ENCODE results near the gene ASIC2. TPM values are rescaled to one million over a fixed set of nuclear protein-coding genes. Genes with fewer than 3 reads are reported as not detected.

Gene ASIC2
- total RNA-seq, 1 experiment from 2014 or later, result not detected

GRCh38 chr17:33202021-33202420 lies 91.1 kb downstream of the ASIC2 start:
- Histone ChIP-seq H4K20me1 (ENCODE audit: insufficient read depth) (no peaks in the 10 kb centered on the region), H3K27me3 (ENCODE audit: insufficient read depth, low read length) (peaks cover 14% of the 10 kb centered on the region; the same call in 1 of the 2 replicates), H3K27ac (ENCODE audit: low read depth, low read length) (no peak overlapping the region), H2AFZ (ENCODE audit: low read depth, low read length, poor library complexity, severe bottlenecking) (no peak overlapping the region), H3K4me3 (replicated peaks in 1 of 2; ENCODE audit: low read depth in 1 of 2, low read length in 2 of 2) (no peak overlapping the region), H3K36me3 (ENCODE audit: control insufficient read depth in 1 of 2, insufficient read depth in 2 of 2, low read length in 2 of 2) (no peaks in the 10 kb centered on the region), H3K9me2 (ENCODE audit: insufficient read depth) (no peaks in the 10 kb centered on the region), H3K9ac (ENCODE audit: low read length) (no peak overlapping the region), H3K4me1 (ENCODE audit: control insufficient read depth in 1 of 2, insufficient read depth in 2 of 2, low read length in 2 of 2) (no peaks in the 10 kb centered on the region), H3K4me2 (ENCODE audit: low read length) (no peak overlapping the region), H3K9me3 (ENCODE audit: control insufficient read depth in 1 of 2, insufficient read depth in 1 of 2, low read depth in 1 of 2, low read length in 2 of 2) (no peaks in the 10 kb centered on the region), H3K79me2 (ENCODE audit: insufficient read depth, low read length) (no peaks in the 10 kb centered on the region)
- no peak for ATAC-seq
- ChIA-PET POLR2A (no interaction called here), CTCF (no interaction called here), RAD21 (ENCODE audit: low non-redundant PET in 1 of 2, low total read pairs in 2 of 2, uncharacterized antibody in 2 of 2, unreplicated experiment in 2 of 2) (no interaction called here)
- TF ChIP-seq ZNF274 (IDR thresholded peaks at IDR 0.05; ENCODE audit: low read depth, low read length), result no peak
- TF ChIP-seq EZH2 (IDR thresholded peaks at IDR 0.05), result no peak
- TF ChIP-seq POLR2AphosphoS5 (IDR thresholded peaks at IDR 0.05; ENCODE audit: low read depth, low read length), result no peak
- TF ChIP-seq RAD21 (IDR thresholded peaks at IDR 0.05; ENCODE audit: low read depth), result no peak
- TF ChIP-seq POLR2A (IDR thresholded peaks at IDR 0.05; ENCODE audit: borderline replicate concordance, extremely low read depth, insufficient read depth, insufficient read length), result no peak
- TF ChIP-seq EZH2phosphoT487 (IDR thresholded peaks at IDR 0.05; ENCODE audit: borderline replicate concordance), result no peak
- TF ChIP-seq CTCF (IDR thresholded peaks at IDR 0.05 in 2 of 3, conservative IDR thresholded peaks at IDR 0.05 in 1 of 3; ENCODE audit: borderline replicate concordance in 1 of 3, insufficient read depth in 1 of 3, low read depth in 2 of 3, low read length in 2 of 3), result no peak
- no peak for DNase-seq (ENCODE audit: low read depth, low spot score)
- intact Hi-C loops (cut with micrococcal nuclease), result no loop called here
- no TSS peak for BruUV-seq (replicated peaks)

- H2AFZ ChIP-seq (ENCODE audit: low read depth, low read length, poor library complexity, severe bottlenecking), result no peak overlapping the region
- ATAC-seq (no peak), DNase-seq (ENCODE audit: low read depth, low spot score) (no peak)
- no peak for TF ChIP-seq POLR2A (IDR thresholded peaks at IDR 0.05; ENCODE audit: borderline replicate concordance, extremely low read depth, insufficient read depth, insufficient read length)
- TF ChIP-seq CBX3 (IDR thresholded peaks at IDR 0.05; ENCODE audit: low read depth), result no peak
- no peak for TF ChIP-seq ZFX (IDR thresholded peaks at IDR 0.05)
- no peak overlapping the region for H3K9ac ChIP-seq (ENCODE audit: low read length)
- no peak overlapping the region for H3K4me3 ChIP-seq (replicated peaks in 1 of 2; ENCODE audit: low read depth in 1 of 2, low read length in 2 of 2)
- RAD21 ChIA-PET (ENCODE audit: low non-redundant PET in 1 of 2, low total read pairs in 2 of 2, uncharacterized antibody in 2 of 2, unreplicated experiment in 2 of 2), result no interaction called here
- H3K9me3 ChIP-seq (ENCODE audit: control insufficient read depth in 1 of 2, insufficient read depth in 1 of 2, low read depth in 1 of 2, low read length in 2 of 2), result no peaks in the 10 kb centered on the region
- H3K4me1 ChIP-seq (ENCODE audit: control insufficient read depth in 1 of 2, insufficient read depth in 2 of 2, low read length in 2 of 2), result no peaks in the 10 kb centered on the region
- intact Hi-C loops (cut with micrococcal nuclease), result no loop called here
- no peak overlapping the region for H3K4me2 ChIP-seq (ENCODE audit: low read length)
- H3K9me2 ChIP-seq (ENCODE audit: insufficient read depth), result no peaks in the 10 kb centered on the region
- CTCF ChIA-PET, result no interaction called here
- H3K79me2 ChIP-seq (ENCODE audit: insufficient read depth, low read length), result no peaks in the 10 kb centered on the region
- H3K27me3 ChIP-seq (ENCODE audit: insufficient read depth, low read length), result peaks cover 14% of the 10 kb centered on the region; the same call in 1 of the 2 replicates
- no TSS peak for BruUV-seq (replicated peaks)
- no peaks in the 10 kb centered on the region for H3K36me3 ChIP-seq (ENCODE audit: control insufficient read depth in 1 of 2, insufficient read depth in 2 of 2, low read length in 2 of 2)
- H4K20me1 ChIP-seq (ENCODE audit: insufficient read depth), result no peaks in the 10 kb centered on the region
- POLR2A ChIA-PET, result no interaction called here
- no peak overlapping the region for H3K27ac ChIP-seq (ENCODE audit: low read depth, low read length)
Observed at GRCh38 chr17:33201283-33201682, 91.8 kb downstream of the ASIC2 start.
